Measurements from ENCODE around the gene TSPAN10.

GRCh38 chr17:81640011-81640410 is 3.0 kb downstream of the TSPAN10 start:
- no peak for TF ChIP-seq HIVEP1 (CRISPR knock-in tag; IDR thresholded peaks at IDR 0.05)
- TF ChIP-seq SAFB2 (CRISPR knock-in tag; IDR thresholded peaks at IDR 0.05; ENCODE audit: borderline replicate concordance, low read depth), result no peak
- no peak for TF ChIP-seq RFX5 (IDR thresholded peaks at IDR 0.05; ENCODE audit: low read depth, low read length)
- no peak for TF ChIP-seq NFAT5 (CRISPR knock-in tag; IDR thresholded peaks at IDR 0.05)
- TF ChIP-seq ELF4 (CRISPR knock-in tag; IDR thresholded peaks at IDR 0.05; ENCODE audit: borderline replicate concordance), result no peak

All from HepG2 (cell line).